ENCODE data around the gene PAK1.
"Not testable (repeated sequence)": the region's sequence is repeated elsewhere in the genome, so short reads cannot be mapped to it uniquely, and the experiment has no call there.

Gene PAK1

GRCh38 chr11:77396911-77397310 is 77.0 kb downstream of the PAK1 start:
- H3K4me3 ChIP-seq (ENCODE audit: low read depth, low read length) = no peak overlapping the region
- DNase-seq (ENCODE audit: low read depth) = no peak
- TF ChIP-seq, protein P1, sequence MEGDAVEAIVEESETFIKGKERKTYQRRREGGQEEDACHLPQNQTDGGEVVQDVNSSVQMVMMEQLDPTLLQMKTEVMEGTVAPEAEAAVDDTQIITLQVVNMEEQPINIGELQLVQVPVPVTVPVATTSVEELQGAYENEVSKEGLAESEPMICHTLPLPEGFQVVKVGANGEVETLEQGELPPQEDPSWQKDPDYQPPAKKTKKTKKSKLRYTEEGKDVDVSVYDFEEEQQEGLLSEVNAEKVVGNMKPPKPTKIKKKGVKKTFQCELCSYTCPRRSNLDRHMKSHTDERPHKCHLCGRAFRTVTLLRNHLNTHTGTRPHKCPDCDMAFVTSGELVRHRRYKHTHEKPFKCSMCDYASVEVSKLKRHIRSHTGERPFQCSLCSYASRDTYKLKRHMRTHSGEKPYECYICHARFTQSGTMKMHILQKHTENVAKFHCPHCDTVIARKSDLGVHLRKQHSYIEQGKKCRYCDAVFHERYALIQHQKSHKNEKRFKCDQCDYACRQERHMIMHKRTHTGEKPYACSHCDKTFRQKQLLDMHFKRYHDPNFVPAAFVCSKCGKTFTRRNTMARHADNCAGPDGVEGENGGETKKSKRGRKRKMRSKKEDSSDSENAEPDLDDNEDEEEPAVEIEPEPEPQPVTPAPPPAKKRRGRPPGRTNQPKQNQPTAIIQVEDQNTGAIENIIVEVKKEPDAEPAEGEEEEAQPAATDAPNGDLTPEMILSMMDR (IDR thresholded peaks at IDR 0.05; ENCODE audit: control insufficient read depth, extremely low read depth, insufficient read depth) = no peak

GRCh38 chr11:77396305-77396704 is 77.6 kb downstream of the PAK1 start:
- DNase-seq (ENCODE audit: low read depth) = no peak
- H3K4me3 ChIP-seq (ENCODE audit: low read depth, low read length) = no peak overlapping the region
- TF ChIP-seq, protein P1 (IDR thresholded peaks at IDR 0.05; ENCODE audit: control insufficient read depth, extremely low read depth, insufficient read depth) = no peak

DNA sequence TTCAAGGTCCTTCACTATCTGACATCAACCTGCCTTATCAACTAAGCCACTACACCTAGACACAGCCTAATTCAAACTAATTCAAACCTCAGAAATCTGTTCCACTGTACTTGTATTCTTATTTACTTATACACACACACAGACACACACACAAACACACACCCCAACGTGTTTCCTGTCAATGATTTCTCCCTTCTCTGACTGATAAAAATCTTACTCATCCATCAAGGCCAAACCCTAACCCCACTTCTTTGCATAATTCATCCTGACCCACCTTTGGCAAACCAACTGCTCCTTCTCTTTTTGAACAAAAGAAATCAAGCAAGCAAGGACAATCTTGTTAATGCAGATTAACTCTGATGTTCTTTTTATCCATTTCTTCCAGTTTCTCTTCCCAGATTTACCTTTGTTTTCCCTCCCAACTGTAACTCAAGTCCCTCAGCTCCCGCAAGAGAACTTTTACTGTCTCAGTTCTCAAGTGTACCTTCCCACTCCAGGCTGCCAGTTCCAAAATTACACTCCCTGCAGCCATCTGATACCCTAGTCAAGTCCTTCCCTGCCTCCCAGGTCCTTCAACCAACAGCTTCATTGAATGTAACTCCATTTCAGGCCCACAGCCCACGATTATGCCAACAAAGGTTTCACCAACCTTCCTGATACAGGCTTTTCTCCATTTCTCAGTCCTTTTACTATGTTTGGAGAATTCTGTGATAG is 78.3 kb downstream of the PAK1 start:
- DNase-seq (ENCODE audit: low read depth) = no peak
- no peak overlapping the region for H3K4me3 ChIP-seq (ENCODE audit: low read depth, low read length)
- TF ChIP-seq, protein P1 (IDR thresholded peaks at IDR 0.05; ENCODE audit: control insufficient read depth, extremely low read depth, insufficient read depth) = no peak

GRCh38 chr11:77392842-77393241 is 81.1 kb downstream of the PAK1 start:
- H3K4me3 ChIP-seq (ENCODE audit: low read depth, low read length) = no peak overlapping the region
- no peak for DNase-seq (ENCODE audit: low read depth)
- TF ChIP-seq, protein P1 (IDR thresholded peaks at IDR 0.05; ENCODE audit: control insufficient read depth, extremely low read depth, insufficient read depth) = no peak

- no peak for DNase-seq (ENCODE audit: low read depth)
- H3K4me3 ChIP-seq (ENCODE audit: low read depth, low read length) = no peak overlapping the region
These were observed 86.2 kb downstream of the PAK1 start for GRCh38 chr11:77387701-77388100.

DNA sequence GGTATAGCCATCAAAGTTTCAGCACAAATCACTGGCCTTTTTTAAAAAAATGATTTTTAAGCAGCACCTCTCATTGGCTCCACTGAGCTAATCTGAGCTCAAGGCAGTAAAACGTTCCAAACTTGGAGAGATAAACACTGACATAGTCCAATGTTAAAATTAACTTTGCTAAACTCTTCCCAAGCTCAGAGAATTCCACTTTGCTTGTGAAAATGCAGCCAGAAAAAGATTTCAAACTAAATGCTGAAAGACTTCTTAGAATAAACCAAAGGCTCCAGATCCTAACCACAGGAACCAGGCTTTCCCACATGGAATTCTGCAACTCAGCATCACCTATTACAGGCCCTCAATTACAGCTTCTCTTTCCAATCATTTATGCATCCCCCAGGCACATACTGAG is 87.7 kb downstream of the PAK1 start:
- no peak for DNase-seq (ENCODE audit: low read depth)
- no peak overlapping the region for H3K4me3 ChIP-seq (ENCODE audit: low read depth, low read length)
- TF ChIP-seq, protein P1 (IDR thresholded peaks at IDR 0.05; ENCODE audit: control insufficient read depth, extremely low read depth, insufficient read depth) = no peak

More at GRCh38 chr11:77387701-77388100, 86.2 kb downstream of the PAK1 start:
- TF ChIP-seq, protein P1 (IDR thresholded peaks at IDR 0.05; ENCODE audit: control insufficient read depth, extremely low read depth, insufficient read depth) = no peak

DNA sequence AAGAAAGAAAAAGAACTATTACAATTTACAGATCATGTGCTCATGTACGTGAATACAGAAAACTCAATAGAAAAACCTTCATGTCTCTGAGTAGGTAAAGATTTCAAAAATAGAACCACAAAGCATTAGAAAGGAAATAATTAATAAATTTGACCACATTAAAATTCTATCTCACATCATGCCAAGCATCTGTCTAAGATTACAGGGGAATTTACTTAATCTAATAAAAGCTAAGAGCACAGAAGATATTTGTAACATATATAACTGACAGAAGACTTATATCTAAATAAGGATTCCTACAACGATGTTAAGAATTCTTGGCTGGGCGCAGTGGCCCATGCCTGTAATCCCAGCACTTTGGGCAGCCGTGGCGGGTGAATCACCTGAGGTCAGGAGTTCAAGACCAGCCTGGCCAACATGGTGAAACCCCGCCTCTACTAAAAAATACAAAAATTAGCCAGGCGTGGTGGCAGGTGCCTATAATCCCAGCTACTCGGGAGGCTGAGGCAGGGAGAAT is 88.6 kb downstream of the PAK1 start:
- H3K4me3 ChIP-seq (ENCODE audit: low read depth, low read length); DNase-seq (ENCODE audit: low read depth): not testable (repeated sequence)
